Muscle layer of duodenum (tissue), 2 donors: ENCODE results near the gene BCAS3.

Experiments used
- H3K27ac ChIP-seq: one replicate; pipeline ENCODE4 v1.7.0; 2013; ENCODE audit warnings: mild to moderate bottlenecking, low read length
- H3K27me3 ChIP-seq: one replicate; pipeline ENCODE4 v1.7.0; 2013; ENCODE audit warnings: low read depth, mild to moderate bottlenecking, control low read depth, low read length
- H3K36me3 ChIP-seq, 2 donors: one replicate each; pipeline ENCODE4 v1.7.0; 2013; ENCODE audit warnings: low read length in 2 of 2, control low read depth in 1 of 2, mild to moderate bottlenecking in 1 of 2; ENCODE audit not compliant: insufficient read depth in 2 of 2, control insufficient read depth in 1 of 2
- H3K4me1 ChIP-seq, 2 donors: one replicate each; pipeline ENCODE4 v1.7.0; 2013; ENCODE audit warnings: low read length in 2 of 2, mild to moderate bottlenecking in 2 of 2, control low read depth in 1 of 2, moderate library complexity in 1 of 2; ENCODE audit not compliant: insufficient read depth in 2 of 2, control insufficient read depth in 1 of 2
- H3K4me3 ChIP-seq, 2 donors: one replicate each; pipeline ENCODE4 v1.7.0; 2013; ENCODE audit warnings: low read length in 2 of 2, low read depth in 1 of 2, mild to moderate bottlenecking in 1 of 2
- H3K9me3 ChIP-seq, 2 donors: one replicate each; pipeline ENCODE4 v1.7.0; 2013; ENCODE audit warnings: low read length in 2 of 2, control low read depth in 1 of 2, mild to moderate bottlenecking in 1 of 2; ENCODE audit not compliant: control insufficient read depth in 1 of 2
- donor health status: healthy.

The BCAS3 gene

GRCh38 chr17:60941028-60941427 lies 263.4 kb downstream of the BCAS3 start:
- Histone ChIP-seq H3K27ac (peak overlapping the region; percentile 60), H3K4me1 (peaks cover 4 to 5% of the 10 kb centered on the region in 2 donors), H3K4me3 (peak overlapping the region in 1 of 2 donors; percentile 7), H3K27me3 (no peaks in the 10 kb centered on the region), H3K36me3 (no peaks in the 10 kb centered on the region), H3K9me3 (no peaks in the 10 kb centered on the region)

GRCh38 chr17:60941571-60941970 lies 263.9 kb downstream of the BCAS3 start:
- no peaks in the 10 kb centered on the region for H3K9me3 ChIP-seq
- H3K4me3 ChIP-seq, result no peak overlapping the region
- H3K27me3 ChIP-seq, result no peaks in the 10 kb centered on the region
- peaks cover 4 to 5% of the 10 kb centered on the region in 2 donors for H3K4me1 ChIP-seq
- H3K27ac ChIP-seq, result peak overlapping the region; percentile 23
- no peaks in the 10 kb centered on the region for H3K36me3 ChIP-seq

GRCh38 chr17:60944751-60945150 lies 267.1 kb downstream of the BCAS3 start:
- no peaks in the 10 kb centered on the region for H3K9me3 ChIP-seq

GRCh38 chr17:60947100-60947499 lies 269.4 kb downstream of the BCAS3 start:
- Histone ChIP-seq H3K27ac (no peak overlapping the region), H3K4me3 (no peak overlapping the region), H3K4me1 (no peaks in the 10 kb centered on the region), H3K27me3 (no peaks in the 10 kb centered on the region), H3K36me3 (no peaks in the 10 kb centered on the region), H3K9me3 (no peaks in the 10 kb centered on the region)

More at GRCh38 chr17:60944751-60945150, 267.1 kb downstream of the BCAS3 start:
- Histone ChIP-seq H3K4me1 (peaks cover 4 to 5% of the 10 kb centered on the region in 2 donors), H3K27me3 (no peaks in the 10 kb centered on the region), H3K36me3 (no peaks in the 10 kb centered on the region), H3K4me3 (no peak overlapping the region), H3K27ac (no peak overlapping the region)

GRCh38 chr17:60947543-60947942 lies 269.9 kb downstream of the BCAS3 start:
- Histone ChIP-seq H3K4me3 (no peak overlapping the region), H3K4me1 (no peaks in the 10 kb centered on the region), H3K36me3 (no peaks in the 10 kb centered on the region), H3K27ac (no peak overlapping the region), H3K9me3 (no peaks in the 10 kb centered on the region), H3K27me3 (no peaks in the 10 kb centered on the region)

- no peaks in the 10 kb centered on the region for H3K36me3 ChIP-seq
- peaks cover 0 to 4% of the 10 kb centered on the region in 2 donors for H3K9me3 ChIP-seq
- no peaks in the 10 kb centered on the region for H3K27me3 ChIP-seq
Measured at GRCh38 chr17:60952747-60953146, 275.1 kb downstream of the BCAS3 start.

GRCh38 chr17:60959011-60959410 lies 281.4 kb downstream of the BCAS3 start:
- peaks cover 0 to 12% of the 10 kb centered on the region in 2 donors for H3K9me3 ChIP-seq
- no peaks in the 10 kb centered on the region for H3K27me3 ChIP-seq
- peaks cover 0 to 9% of the 10 kb centered on the region in 2 donors for H3K36me3 ChIP-seq
- no peaks in the 10 kb centered on the region for H3K4me1 ChIP-seq
- no peak overlapping the region for H3K4me3 ChIP-seq
- H3K27ac ChIP-seq, result no peak overlapping the region

More at GRCh38 chr17:60952747-60953146, 275.1 kb downstream of the BCAS3 start:
- H3K4me1 ChIP-seq, result no peaks in the 10 kb centered on the region
- H3K27ac ChIP-seq, result no peak overlapping the region
- H3K4me3 ChIP-seq, result no peak overlapping the region

GRCh38 chr17:60959696-60960095 lies 282.0 kb downstream of the BCAS3 start:
- peaks cover 0 to 9% of the 10 kb centered on the region in 2 donors for H3K36me3 ChIP-seq
- H3K4me3 ChIP-seq, result no peak overlapping the region
- no peak overlapping the region for H3K27ac ChIP-seq
- H3K4me1 ChIP-seq, result no peaks in the 10 kb centered on the region
- no peaks in the 10 kb centered on the region for H3K27me3 ChIP-seq
- peaks cover 0 to 12% of the 10 kb centered on the region in 2 donors for H3K9me3 ChIP-seq

- peaks cover 0 to 9% of the 10 kb centered on the region in 2 donors for H3K36me3 ChIP-seq
- peaks cover 0 to 12% of the 10 kb centered on the region in 2 donors for H3K9me3 ChIP-seq
- no peak overlapping the region for H3K4me3 ChIP-seq
- no peak overlapping the region for H3K27ac ChIP-seq
- no peaks in the 10 kb centered on the region for H3K27me3 ChIP-seq
- H3K4me1 ChIP-seq, result no peaks in the 10 kb centered on the region
Measured at GRCh38 chr17:60960398-60961065, 282.9 kb downstream of the BCAS3 start.

- Histone ChIP-seq H3K4me1 (no peaks in the 10 kb centered on the region), H3K9me3 (peaks cover 0 to 12% of the 10 kb centered on the region in 2 donors), H3K27ac (no peak overlapping the region), H3K4me3 (no peak overlapping the region), H3K36me3 (peaks cover 0 to 9% of the 10 kb centered on the region in 2 donors), H3K27me3 (no peaks in the 10 kb centered on the region)
Measured at GRCh38 chr17:60964160-60964559, 286.5 kb downstream of the BCAS3 start.

GRCh38 chr17:60968266-60968665 lies 290.6 kb downstream of the BCAS3 start:
- Histone ChIP-seq H3K36me3 (no peaks in the 10 kb centered on the region), H3K27me3 (no peaks in the 10 kb centered on the region), H3K4me1 (no peaks in the 10 kb centered on the region), H3K9me3 (peaks cover 0 to 3% of the 10 kb centered on the region in 2 donors), H3K4me3 (no peak overlapping the region), H3K27ac (no peak overlapping the region)
